Gastroesophageal sphincter (tissue), 3 donors: ENCODE results near the gene PUM1.

Experiments
- CTCF ChIP-seq, 4 experiments: fragments of 200-600 bp in 2 of 4; fragments of 450-650 bp in 2 of 4; sonication (generic) in 1 of 4; IDR thresholded peaks; one replicate each; pipeline ENCODE4 v1.5.1; 2017 to 2019; ENCODE audit warnings: antibody characterized with exemption in 4 of 4, mild to moderate bottlenecking in 2 of 4, moderate library complexity in 2 of 4
- EP300 ChIP-seq: sonication (generic); formaldehyde crosslinking; IDR thresholded peaks from one replicate; pipeline ENCODE4 v1.6.1; 2017; ENCODE audit warnings: antibody characterized with exemption, mild to moderate bottlenecking
- POLR2A ChIP-seq, 2 donors: fragments of 450-650 bp; IDR thresholded peaks; one replicate each; pipeline ENCODE4 v1.6.1; 2017; ENCODE audit warnings: antibody characterized with exemption in 2 of 2, mild to moderate bottlenecking in 2 of 2, moderate library complexity in 1 of 2
- POLR2AphosphoS5 ChIP-seq: sonication (generic); formaldehyde crosslinking; IDR thresholded peaks from one replicate; pipeline ENCODE4 v1.6.1; 2017; ENCODE audit warnings: antibody characterized with exemption

GRCh38 chr1:30885570-30886522 is 179.7 kb downstream of the PUM1 start:
- no peak for TF ChIP-seq CTCF (IDR thresholded peaks at IDR 0.05)
- TF ChIP-seq POLR2AphosphoS5: no peak
- no peak for TF ChIP-seq POLR2A (IDR thresholded peaks at IDR 0.05)
- TF ChIP-seq EP300: no peak
